Neutrophil (primary cell): ENCODE results near the gene CRYGS.
A peak's percentile ranks its signal among the peaks of the same experiment; 100 is the strongest.
"Not testable (repeated sequence)": the region's sequence is repeated elsewhere in the genome, so short reads cannot be mapped to it uniquely, and the experiment has no call there.

Experiments used
- H3K27ac ChIP-seq: fragments of 200-600 bp; sonication (generic); 2 replicates; pipeline ENCODE4 v1.5.1; 2016; ENCODE audit warnings: mild to moderate bottlenecking, moderate library complexity
- H3K27me3 ChIP-seq: fragments of 200-600 bp; sonication (generic); 2 replicates; pipeline ENCODE4 v1.6.0; 2016; ENCODE audit warnings: mild to moderate bottlenecking
- H3K36me3 ChIP-seq: fragments of 200-600 bp; sonication (generic); 2 replicates; pipeline ENCODE4 v1.5.1; 2017
- H3K4me1 ChIP-seq, 2 experiments: fragments of 200-600 bp in 1 of 2; sonication (generic) in 1 of 2; 1 replicate in 1 of 2; 2 replicates in 1 of 2; pipeline versions ENCODE4 v1.5.1 to v1.6.1; 2013 to 2016; ENCODE audit warnings: low read depth in 1 of 2, low read length in 1 of 2, mild to moderate bottlenecking in 1 of 2, moderate library complexity in 1 of 2; ENCODE audit not compliant: control insufficient read depth in 1 of 2, insufficient read depth in 1 of 2
- H3K4me3 ChIP-seq, 2 experiments: fragments of 200-600 bp in 1 of 2; sonication (generic) in 1 of 2; 1 replicate in 1 of 2; 2 replicates in 1 of 2; pipeline ENCODE4 v1.5.1; 2013 to 2016; ENCODE audit warnings: low read depth in 1 of 2, low read length in 1 of 2, mild to moderate bottlenecking in 1 of 2, moderate library complexity in 1 of 2
- H3K9me3 ChIP-seq: fragments of 200-600 bp; sonication (generic); 2 replicates; pipeline ENCODE4 v1.5.1; 2016
- CTCF ChIP-seq: fragments of 200-600 bp; sonication (generic); IDR thresholded peaks from 2 replicates; pipeline ENCODE4 v1.5.1; 2016; ENCODE audit warnings: antibody characterized with exemption

CRYGS gene

GRCh38 chr3:186569779-186570095, 25.6 kb upstream of the CRYGS start:
- H3K4me3 ChIP-seq, result peak overlapping the region; percentile 83 to 94
- peaks cover 36% of the 10 kb centered on the region in 2 experiments for H3K4me1 ChIP-seq
- TF ChIP-seq CTCF, result no peak
- H3K27me3 ChIP-seq, result no peaks in the 10 kb centered on the region
- no peaks in the 10 kb centered on the region for H3K9me3 ChIP-seq
- peak overlapping the region; percentile 93 for H3K27ac ChIP-seq
- H3K36me3 ChIP-seq, result peaks cover 11% of the 10 kb centered on the region

- H3K9me3 ChIP-seq, H3K27me3 ChIP-seq: not testable (repeated sequence)
- Histone ChIP-seq H3K27ac (peak overlapping the region; percentile 93), H3K4me1 (peaks cover 36% of the 10 kb centered on the region in 2 experiments), H3K36me3 (peaks cover 11% of the 10 kb centered on the region), H3K4me3 (peak overlapping the region; percentile 83 to 94)
Observed at GRCh38 chr3:186569361-186569760, 25.2 kb upstream of the CRYGS start.

GRCh38 chr3:186567072-186567921, 23.1 kb upstream of the CRYGS start, which contains the start of gene TBCCD1:
Gene TBCCD1 (minus strand): TSS chr3:186567339. CDS start chr3:186564329, 3,010 bp downstream.
- Histone ChIP-seq H3K9me3 (no peaks in the 10 kb centered on the region), H3K27me3 (no peaks in the 10 kb centered on the region), H3K4me3 (peak within 1 kb of the TSS; percentile 87 to 91), H3K27ac (peak within 1 kb of the TSS; percentile 81), H3K4me1 (peaks cover 36% of the 10 kb centered on the region in 2 experiments), H3K36me3 (no peaks in the 10 kb centered on the region)
- peak; percentile 47 for TF ChIP-seq CTCF

- TF ChIP-seq CTCF, result no peak
- peaks cover 33% of the 10 kb centered on the region in 2 experiments for H3K4me1 ChIP-seq
Observed at GRCh38 chr3:186566772-186567071, 22.5 kb upstream of the CRYGS start.

GRCh38 chr3:186564586-186564985, 20.4 kb upstream of the CRYGS start:
- no peak overlapping the region for H3K27ac ChIP-seq
- H3K36me3 ChIP-seq, result no peaks in the 10 kb centered on the region
- no peak overlapping the region for H3K4me3 ChIP-seq
- no peaks in the 10 kb centered on the region for H3K27me3 ChIP-seq
- H3K9me3 ChIP-seq, result no peaks in the 10 kb centered on the region
- peaks cover 18 to 20% of the 10 kb centered on the region in 2 experiments for H3K4me1 ChIP-seq
- no peak for TF ChIP-seq CTCF

More at GRCh38 chr3:186566772-186567071, 22.5 kb upstream of the CRYGS start:
- H3K27me3 ChIP-seq, result no peaks in the 10 kb centered on the region
- no peaks in the 10 kb centered on the region for H3K9me3 ChIP-seq
- no peaks in the 10 kb centered on the region for H3K36me3 ChIP-seq
- H3K4me3 ChIP-seq, result peak overlapping the region; percentile 87 to 91
- H3K27ac ChIP-seq, result peak overlapping the region; percentile 81

- no peak overlapping the region for H3K27ac ChIP-seq
- no peaks in the 10 kb centered on the region for H3K27me3 ChIP-seq
- no peaks in the 10 kb centered on the region for H3K4me1 ChIP-seq
- H3K4me3 ChIP-seq, result no peak overlapping the region
- peaks cover 46% of the 10 kb centered on the region for H3K36me3 ChIP-seq
- H3K9me3 ChIP-seq, result no peaks in the 10 kb centered on the region
- no peak for TF ChIP-seq CTCF
Observed at GRCh38 chr3:186552408-186553031, 8.3 kb upstream of the CRYGS start.
